GM23338 (cell line): Measurements from ENCODE around the gene PSMB7.

Source experiments
- CREB1 ChIP-seq: fragments of 250-450 bp; sonication (Bioruptor Pico); IDR thresholded peaks from 2 replicates; pipeline ENCODE4 v1.5.0; 2020; ENCODE audit warnings: low read depth, mild to moderate bottlenecking, moderate library complexity
- EZH2 ChIP-seq: fragments of 200-600 bp; sonication (generic); IDR thresholded peaks from one replicate; pipeline ENCODE4 v1.8.0; 2017; ENCODE audit warnings: antibody characterized with exemption, mild to moderate bottlenecking, low read depth; ENCODE audit not compliant: unreplicated experiment
- EZH2phosphoT487 ChIP-seq: fragments of 200-600 bp; sonication (generic); IDR thresholded peaks from one replicate; pipeline ENCODE4 v1.8.1; 2018; ENCODE audit warnings: antibody characterized with exemption; ENCODE audit not compliant: unreplicated experiment
- JUNB ChIP-seq: IDR thresholded peaks from one replicate; pipeline ENCODE4 v1.6.1; 2016; ENCODE audit warnings: antibody characterized with exemption; ENCODE audit not compliant: unreplicated experiment
- NANOG ChIP-seq: IDR thresholded peaks from 2 replicates; pipeline ENCODE4 v1.6.1; 2016; ENCODE audit warnings: antibody characterized with exemption, borderline replicate concordance
- POLR2AphosphoS5 ChIP-seq: IDR thresholded peaks from 2 replicates; pipeline ENCODE4 v1.6.1; 2016; ENCODE audit warnings: antibody characterized with exemption, low read depth
- STAT1 ChIP-seq: IDR thresholded peaks from one replicate; pipeline ENCODE4 v1.6.1; 2016; ENCODE audit warnings: antibody characterized with exemption; ENCODE audit not compliant: unreplicated experiment
- TF ChIP-seq, protein P1 (sequence below), 2 experiments: fragments of 200-600 bp in 1 of 2; sonication (generic) in 1 of 2; conservative IDR thresholded peaks; 2 replicates each; pipeline versions ENCODE4 v1.5.1 to v1.6.1; 2016 to 2017; ENCODE audit warnings: antibody characterized with exemption in 2 of 2, low read depth in 2 of 2, mild to moderate bottlenecking in 2 of 2, moderate library complexity in 1 of 2
- TF ChIP-seq, protein P2 (sequence below): IDR thresholded peaks from one replicate; pipeline ENCODE4 v1.6.1; 2018; ENCODE audit warnings: antibody characterized with exemption; ENCODE audit not compliant: unreplicated experiment
- TF ChIP-seq, protein P3 (sequence below): IDR thresholded peaks from 2 replicates; pipeline ENCODE4 v1.6.1; 2016; ENCODE audit warnings: antibody characterized with exemption

GRCh38 chr9:124359426-124359825, 55.8 kb downstream of the PSMB7 start:
- no peak for TF ChIP-seq JUNB
- TF ChIP-seq POLR2AphosphoS5, result no peak
- TF ChIP-seq, protein P1, sequence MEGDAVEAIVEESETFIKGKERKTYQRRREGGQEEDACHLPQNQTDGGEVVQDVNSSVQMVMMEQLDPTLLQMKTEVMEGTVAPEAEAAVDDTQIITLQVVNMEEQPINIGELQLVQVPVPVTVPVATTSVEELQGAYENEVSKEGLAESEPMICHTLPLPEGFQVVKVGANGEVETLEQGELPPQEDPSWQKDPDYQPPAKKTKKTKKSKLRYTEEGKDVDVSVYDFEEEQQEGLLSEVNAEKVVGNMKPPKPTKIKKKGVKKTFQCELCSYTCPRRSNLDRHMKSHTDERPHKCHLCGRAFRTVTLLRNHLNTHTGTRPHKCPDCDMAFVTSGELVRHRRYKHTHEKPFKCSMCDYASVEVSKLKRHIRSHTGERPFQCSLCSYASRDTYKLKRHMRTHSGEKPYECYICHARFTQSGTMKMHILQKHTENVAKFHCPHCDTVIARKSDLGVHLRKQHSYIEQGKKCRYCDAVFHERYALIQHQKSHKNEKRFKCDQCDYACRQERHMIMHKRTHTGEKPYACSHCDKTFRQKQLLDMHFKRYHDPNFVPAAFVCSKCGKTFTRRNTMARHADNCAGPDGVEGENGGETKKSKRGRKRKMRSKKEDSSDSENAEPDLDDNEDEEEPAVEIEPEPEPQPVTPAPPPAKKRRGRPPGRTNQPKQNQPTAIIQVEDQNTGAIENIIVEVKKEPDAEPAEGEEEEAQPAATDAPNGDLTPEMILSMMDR (conservative IDR thresholded peaks at IDR 0.05; ENCODE audit: low read depth in 2 of 2), result no peak
- TF ChIP-seq CREB1 (CRISPR knock-in tag), result no peak
- TF ChIP-seq EZH2, result no peak
- no peak for TF ChIP-seq NANOG
- TF ChIP-seq EZH2phosphoT487, result no peak
- TF ChIP-seq, protein P2, sequence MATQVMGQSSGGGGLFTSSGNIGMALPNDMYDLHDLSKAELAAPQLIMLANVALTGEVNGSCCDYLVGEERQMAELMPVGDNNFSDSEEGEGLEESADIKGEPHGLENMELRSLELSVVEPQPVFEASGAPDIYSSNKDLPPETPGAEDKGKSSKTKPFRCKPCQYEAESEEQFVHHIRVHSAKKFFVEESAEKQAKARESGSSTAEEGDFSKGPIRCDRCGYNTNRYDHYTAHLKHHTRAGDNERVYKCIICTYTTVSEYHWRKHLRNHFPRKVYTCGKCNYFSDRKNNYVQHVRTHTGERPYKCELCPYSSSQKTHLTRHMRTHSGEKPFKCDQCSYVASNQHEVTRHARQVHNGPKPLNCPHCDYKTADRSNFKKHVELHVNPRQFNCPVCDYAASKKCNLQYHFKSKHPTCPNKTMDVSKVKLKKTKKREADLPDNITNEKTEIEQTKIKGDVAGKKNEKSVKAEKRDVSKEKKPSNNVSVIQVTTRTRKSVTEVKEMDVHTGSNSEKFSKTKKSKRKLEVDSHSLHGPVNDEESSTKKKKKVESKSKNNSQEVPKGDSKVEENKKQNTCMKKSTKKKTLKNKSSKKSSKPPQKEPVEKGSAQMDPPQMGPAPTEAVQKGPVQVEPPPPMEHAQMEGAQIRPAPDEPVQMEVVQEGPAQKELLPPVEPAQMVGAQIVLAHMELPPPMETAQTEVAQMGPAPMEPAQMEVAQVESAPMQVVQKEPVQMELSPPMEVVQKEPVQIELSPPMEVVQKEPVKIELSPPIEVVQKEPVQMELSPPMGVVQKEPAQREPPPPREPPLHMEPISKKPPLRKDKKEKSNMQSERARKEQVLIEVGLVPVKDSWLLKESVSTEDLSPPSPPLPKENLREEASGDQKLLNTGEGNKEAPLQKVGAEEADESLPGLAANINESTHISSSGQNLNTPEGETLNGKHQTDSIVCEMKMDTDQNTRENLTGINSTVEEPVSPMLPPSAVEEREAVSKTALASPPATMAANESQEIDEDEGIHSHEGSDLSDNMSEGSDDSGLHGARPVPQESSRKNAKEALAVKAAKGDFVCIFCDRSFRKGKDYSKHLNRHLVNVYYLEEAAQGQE, result no peak
- TF ChIP-seq, protein P3, sequence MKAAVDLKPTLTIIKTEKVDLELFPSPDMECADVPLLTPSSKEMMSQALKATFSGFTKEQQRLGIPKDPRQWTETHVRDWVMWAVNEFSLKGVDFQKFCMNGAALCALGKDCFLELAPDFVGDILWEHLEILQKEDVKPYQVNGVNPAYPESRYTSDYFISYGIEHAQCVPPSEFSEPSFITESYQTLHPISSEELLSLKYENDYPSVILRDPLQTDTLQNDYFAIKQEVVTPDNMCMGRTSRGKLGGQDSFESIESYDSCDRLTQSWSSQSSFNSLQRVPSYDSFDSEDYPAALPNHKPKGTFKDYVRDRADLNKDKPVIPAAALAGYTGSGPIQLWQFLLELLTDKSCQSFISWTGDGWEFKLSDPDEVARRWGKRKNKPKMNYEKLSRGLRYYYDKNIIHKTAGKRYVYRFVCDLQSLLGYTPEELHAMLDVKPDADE, result no peak
- TF ChIP-seq STAT1, result no peak
